HEK293 (cell line): ENCODE measurements around the gene SLC38A3.

Experiments
- TRIM28 ChIP-seq: IDR thresholded peaks from 2 replicates; pipeline ENCODE4 v1.6.1; 2011; ENCODE audit warnings: low read length, control low read depth, borderline replicate concordance
- TF ChIP-seq, protein P1 (sequence below): fragments of 450-650 bp; formaldehyde crosslinking; IDR thresholded peaks from 2 replicates; pipeline ENCODE4 v1.5.1; 2017; ENCODE audit warnings: missing biosample characterization, missing genetic modification characterization
- TF ChIP-seq, protein P2 (sequence below): fragments of 450-650 bp; formaldehyde crosslinking; IDR thresholded peaks from 2 replicates; pipeline ENCODE4 v1.5.1; 2016; ENCODE audit warnings: missing biosample characterization, missing genetic modification characterization

DNA sequence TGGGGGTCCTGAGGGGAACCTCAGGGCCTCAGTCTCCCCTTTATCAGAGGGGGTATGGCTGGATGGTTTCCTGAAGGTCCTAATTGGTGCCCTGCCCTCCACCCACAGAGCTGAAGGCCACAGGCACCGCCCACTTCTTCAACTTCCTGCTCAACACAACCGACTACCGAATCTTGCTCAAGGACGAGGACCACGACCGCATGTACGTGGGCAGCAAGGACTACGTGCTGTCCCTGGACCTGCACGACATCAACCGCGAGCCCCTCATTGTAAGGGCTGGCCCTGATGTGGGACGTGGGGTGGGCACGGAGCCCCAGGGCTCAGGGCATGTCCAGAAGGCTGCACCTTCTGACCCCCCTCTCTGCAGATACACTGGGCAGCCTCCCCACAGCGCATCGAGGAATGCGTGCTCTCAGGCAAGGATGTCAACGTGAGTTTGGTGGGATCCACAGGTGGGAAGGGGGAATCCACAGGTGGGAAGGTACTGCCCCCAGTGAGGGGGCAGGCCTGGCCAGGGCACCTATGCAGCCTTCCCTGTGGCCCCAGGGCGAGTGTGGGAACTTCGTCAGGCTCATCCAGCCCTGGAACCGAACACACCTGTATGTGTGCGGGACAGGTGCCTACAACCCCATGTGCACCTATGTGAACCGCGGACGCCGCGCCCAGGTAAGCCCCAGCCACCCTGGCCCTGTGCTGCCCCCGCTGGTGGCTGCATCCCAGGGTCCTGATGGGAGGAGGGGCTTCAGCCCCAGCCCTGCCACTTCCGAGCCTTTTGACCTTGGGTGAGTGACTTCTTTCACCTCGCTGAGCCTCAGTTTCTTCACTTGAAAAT lies 31.2 kb upstream of the SLC38A3 start:
- TF ChIP-seq, protein P1, sequence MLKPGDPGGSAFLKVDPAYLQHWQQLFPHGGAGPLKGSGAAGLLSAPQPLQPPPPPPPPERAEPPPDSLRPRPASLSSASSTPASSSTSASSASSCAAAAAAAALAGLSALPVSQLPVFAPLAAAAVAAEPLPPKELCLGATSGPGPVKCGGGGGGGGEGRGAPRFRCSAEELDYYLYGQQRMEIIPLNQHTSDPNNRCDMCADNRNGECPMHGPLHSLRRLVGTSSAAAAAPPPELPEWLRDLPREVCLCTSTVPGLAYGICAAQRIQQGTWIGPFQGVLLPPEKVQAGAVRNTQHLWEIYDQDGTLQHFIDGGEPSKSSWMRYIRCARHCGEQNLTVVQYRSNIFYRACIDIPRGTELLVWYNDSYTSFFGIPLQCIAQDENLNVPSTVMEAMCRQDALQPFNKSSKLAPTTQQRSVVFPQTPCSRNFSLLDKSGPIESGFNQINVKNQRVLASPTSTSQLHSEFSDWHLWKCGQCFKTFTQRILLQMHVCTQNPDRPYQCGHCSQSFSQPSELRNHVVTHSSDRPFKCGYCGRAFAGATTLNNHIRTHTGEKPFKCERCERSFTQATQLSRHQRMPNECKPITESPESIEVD (tag by site-specific recombination): no peak
- TF ChIP-seq, protein P2, sequence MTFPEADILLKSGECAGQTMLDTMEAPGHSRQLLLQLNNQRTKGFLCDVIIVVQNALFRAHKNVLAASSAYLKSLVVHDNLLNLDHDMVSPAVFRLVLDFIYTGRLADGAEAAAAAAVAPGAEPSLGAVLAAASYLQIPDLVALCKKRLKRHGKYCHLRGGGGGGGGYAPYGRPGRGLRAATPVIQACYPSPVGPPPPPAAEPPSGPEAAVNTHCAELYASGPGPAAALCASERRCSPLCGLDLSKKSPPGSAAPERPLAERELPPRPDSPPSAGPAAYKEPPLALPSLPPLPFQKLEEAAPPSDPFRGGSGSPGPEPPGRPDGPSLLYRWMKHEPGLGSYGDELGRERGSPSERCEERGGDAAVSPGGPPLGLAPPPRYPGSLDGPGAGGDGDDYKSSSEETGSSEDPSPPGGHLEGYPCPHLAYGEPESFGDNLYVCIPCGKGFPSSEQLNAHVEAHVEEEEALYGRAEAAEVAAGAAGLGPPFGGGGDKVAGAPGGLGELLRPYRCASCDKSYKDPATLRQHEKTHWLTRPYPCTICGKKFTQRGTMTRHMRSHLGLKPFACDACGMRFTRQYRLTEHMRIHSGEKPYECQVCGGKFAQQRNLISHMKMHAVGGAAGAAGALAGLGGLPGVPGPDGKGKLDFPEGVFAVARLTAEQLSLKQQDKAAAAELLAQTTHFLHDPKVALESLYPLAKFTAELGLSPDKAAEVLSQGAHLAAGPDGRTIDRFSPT (tag by site-specific recombination): no peak
- TF ChIP-seq TRIM28: no peak
